Hindlimb muscle (tissue), 1 donor: ENCODE measurements around the gene ATP6V1G1. TPM values are rescaled to one million over a fixed set of nuclear protein-coding genes. Genes with fewer than 3 reads are reported as not detected.

Experiments
- polyA plus RNA-seq: library from polyadenylated mRNA; unstranded; fragments of 120-200 nt; gene quantifications from one replicate; pipeline ENCODE4 v1.2.1, GENCODE V29; 2013; ENCODE audit not compliant: insufficient read length

Gene ATP6V1G1
- polyA plus RNA-seq, 1 donor: 87.0 TPM

Other genes starting within 250 kb of the ATP6V1G1 start
- gene AKNA, start 199.8 kb upstream of the ATP6V1G1 start, polyA plus RNA-seq: 10.5 TPM
- 2.1 TPM for gene WHRN, start 82.3 kb upstream of the ATP6V1G1 start, polyA plus RNA-seq
- gene TMEM268, start 23.5 kb downstream of the ATP6V1G1 start, polyA plus RNA-seq: 4.3 TPM
- not detected for gene TEX53, start 70.0 kb downstream of the ATP6V1G1 start, polyA plus RNA-seq
- gene TEX48, start 94.4 kb downstream of the ATP6V1G1 start, polyA plus RNA-seq: not detected
- 0.30 TPM for gene TNFSF15, start 218.3 kb downstream of the ATP6V1G1 start, polyA plus RNA-seq